ENCODE results near the gene PTBP1.

Gene PTBP1

GRCh38 chr19:804419-805165, 7.3 kb downstream of the PTBP1 start:
- Histone ChIP-seq H3K9me3 (ENCODE audit: low read length) (no peaks in the 10 kb centered on the region), H2AFZ (ENCODE audit: low read depth, low read length) (no peak overlapping the region), H3K4me3 (ENCODE audit: low read length) (no peak overlapping the region), H3K36me3 (ENCODE audit: insufficient read depth, low read length) (peaks cover 93% of the 10 kb centered on the region), H3K4me1 (ENCODE audit: insufficient read depth, low read length) (peaks cover 32% of the 10 kb centered on the region), H3K27me3 (ENCODE audit: insufficient read depth, low read length) (no peaks in the 10 kb centered on the region)

GRCh38 chr19:805166-805551, 7.9 kb downstream of the PTBP1 start:
- Histone ChIP-seq H3K9me3 (ENCODE audit: low read length) (no peaks in the 10 kb centered on the region), H3K36me3 (ENCODE audit: insufficient read depth, low read length) (peaks cover 96% of the 10 kb centered on the region), H3K4me3 (ENCODE audit: low read length) (no peak overlapping the region), H3K27me3 (ENCODE audit: insufficient read depth, low read length) (no peaks in the 10 kb centered on the region), H2AFZ (ENCODE audit: low read depth, low read length) (no peak overlapping the region), H3K4me1 (ENCODE audit: insufficient read depth, low read length) (peaks cover 27% of the 10 kb centered on the region)

GRCh38 chr19:805600-806550, 8.6 kb downstream of the PTBP1 start:
- Histone ChIP-seq H3K36me3 (ENCODE audit: insufficient read depth, low read length) (peaks cover 96% of the 10 kb centered on the region), H2AFZ (ENCODE audit: low read depth, low read length) (no peak overlapping the region), H3K27me3 (ENCODE audit: insufficient read depth, low read length) (no peaks in the 10 kb centered on the region), H3K4me1 (ENCODE audit: insufficient read depth, low read length) (peaks cover 20% of the 10 kb centered on the region), H3K9me3 (ENCODE audit: low read length) (no peaks in the 10 kb centered on the region), H3K4me3 (ENCODE audit: low read length) (no peak overlapping the region)

GRCh38 chr19:806815-807421, 9.7 kb downstream of the PTBP1 start:
- Histone ChIP-seq H3K27me3 (ENCODE audit: insufficient read depth, low read length) (no peaks in the 10 kb centered on the region), H2AFZ (ENCODE audit: low read depth, low read length) (no peak overlapping the region), H3K4me3 (ENCODE audit: low read length) (no peak overlapping the region), H3K36me3 (ENCODE audit: insufficient read depth, low read length) (peaks cover 96% of the 10 kb centered on the region), H3K9me3 (ENCODE audit: low read length) (no peaks in the 10 kb centered on the region), H3K4me1 (ENCODE audit: insufficient read depth, low read length) (peaks cover 9% of the 10 kb centered on the region)

- Histone ChIP-seq H3K36me3 (ENCODE audit: insufficient read depth, low read length) (peaks cover 92% of the 10 kb centered on the region), H3K4me3 (ENCODE audit: low read length) (no peak overlapping the region), H3K4me1 (ENCODE audit: insufficient read depth, low read length) (peaks cover under 1% of the 10 kb centered on the region), H2AFZ (ENCODE audit: low read depth, low read length) (no peak overlapping the region), H3K9me3 (ENCODE audit: low read length) (no peaks in the 10 kb centered on the region), H3K27me3 (ENCODE audit: insufficient read depth, low read length) (no peaks in the 10 kb centered on the region)
These were observed 10.6 kb downstream of the PTBP1 start for GRCh38 chr19:807627-808422.

GRCh38 chr19:808423-808775, 11.1 kb downstream of the PTBP1 start:
- Histone ChIP-seq H2AFZ (ENCODE audit: low read depth, low read length) (no peak overlapping the region), H3K36me3 (ENCODE audit: insufficient read depth, low read length) (peaks cover 92% of the 10 kb centered on the region), H3K4me3 (ENCODE audit: low read length) (no peak overlapping the region), H3K4me1 (ENCODE audit: insufficient read depth, low read length) (no peaks in the 10 kb centered on the region), H3K27me3 (ENCODE audit: insufficient read depth, low read length) (no peaks in the 10 kb centered on the region), H3K9me3 (ENCODE audit: low read length) (no peaks in the 10 kb centered on the region)

GRCh38 chr19:810077-810855, 13.0 kb downstream of the PTBP1 start:
- Histone ChIP-seq H3K27me3 (ENCODE audit: insufficient read depth, low read length) (no peaks in the 10 kb centered on the region), H3K9me3 (ENCODE audit: low read length) (peaks cover 11% of the 10 kb centered on the region), H3K4me3 (ENCODE audit: low read length) (no peak overlapping the region), H3K4me1 (ENCODE audit: insufficient read depth, low read length) (no peaks in the 10 kb centered on the region), H3K36me3 (ENCODE audit: insufficient read depth, low read length) (peaks cover 90% of the 10 kb centered on the region), H2AFZ (ENCODE audit: low read depth, low read length) (no peak overlapping the region)

GRCh38 chr19:810883-811489, 13.7 kb downstream of the PTBP1 start:
- no peaks in the 10 kb centered on the region for H3K27me3 ChIP-seq (ENCODE audit: insufficient read depth, low read length)
- H3K36me3 ChIP-seq (ENCODE audit: insufficient read depth, low read length) = peaks cover 89% of the 10 kb centered on the region
- no peak overlapping the region for H2AFZ ChIP-seq (ENCODE audit: low read depth, low read length)
- no peak overlapping the region for H3K4me3 ChIP-seq (ENCODE audit: low read length)
- H3K9me3 ChIP-seq (ENCODE audit: low read length) = peaks cover 11% of the 10 kb centered on the region
- no peaks in the 10 kb centered on the region for H3K4me1 ChIP-seq (ENCODE audit: insufficient read depth, low read length)

GRCh38 chr19:811506-812048, 14.3 kb downstream of the PTBP1 start:
- Histone ChIP-seq H3K9me3 (ENCODE audit: low read length) (peaks cover 11% of the 10 kb centered on the region), H2AFZ (ENCODE audit: low read depth, low read length) (no peak overlapping the region), H3K27me3 (ENCODE audit: insufficient read depth, low read length) (no peaks in the 10 kb centered on the region), H3K4me3 (ENCODE audit: low read length) (no peak overlapping the region), H3K36me3 (ENCODE audit: insufficient read depth, low read length) (peaks cover 83% of the 10 kb centered on the region), H3K4me1 (ENCODE audit: insufficient read depth, low read length) (no peaks in the 10 kb centered on the region)

- H3K36me3 ChIP-seq (ENCODE audit: insufficient read depth, low read length) = peaks cover 77% of the 10 kb centered on the region
- H3K9me3 ChIP-seq (ENCODE audit: low read length) = peaks cover 11% of the 10 kb centered on the region
- H2AFZ ChIP-seq (ENCODE audit: low read depth, low read length) = no peak overlapping the region
- H3K4me1 ChIP-seq (ENCODE audit: insufficient read depth, low read length) = no peaks in the 10 kb centered on the region
- H3K4me3 ChIP-seq (ENCODE audit: low read length) = no peak overlapping the region
- H3K27me3 ChIP-seq (ENCODE audit: insufficient read depth, low read length) = no peaks in the 10 kb centered on the region
These were observed 14.9 kb downstream of the PTBP1 start for GRCh38 chr19:812049-812746.

- Histone ChIP-seq H2AFZ (ENCODE audit: low read depth, low read length) (no peak overlapping the region), H3K9me3 (ENCODE audit: low read length) (peaks cover 11% of the 10 kb centered on the region), H3K36me3 (ENCODE audit: insufficient read depth, low read length) (peaks cover 76% of the 10 kb centered on the region), H3K4me3 (ENCODE audit: low read length) (no peak overlapping the region), H3K4me1 (ENCODE audit: insufficient read depth, low read length) (no peaks in the 10 kb centered on the region), H3K27me3 (ENCODE audit: insufficient read depth, low read length) (no peaks in the 10 kb centered on the region)
These were observed 15.5 kb downstream of the PTBP1 start for GRCh38 chr19:812747-813218.

Measured in neuron (in vitro differentiated cells).